Spinal cord (tissue), 10 donors: ENCODE results near the gene HIBCH. TPM values are rescaled to one million over a fixed set of nuclear protein-coding genes. Genes with fewer than 3 reads are reported as not detected.
"Not testable (repeated sequence)": the region's sequence is repeated elsewhere in the genome, so short reads cannot be mapped to it uniquely, and the experiment has no call there.

ENCODE experiments used
- DNase-seq, 6 donors: peaks; one replicate each; pipeline versions ENCODE4 v3.0.0 to v3.0.0-alpha.2; 2013 to 2015; ENCODE audit warnings: low spot score in 6 of 6, low read depth in 4 of 6
- H3K27ac ChIP-seq: one replicate; pipeline ENCODE4 v1.5.1; 2013; ENCODE audit warnings: low read depth, low read length, control low read depth
- H3K27me3 ChIP-seq: one replicate; pipeline ENCODE4 v1.6.1; 2013; ENCODE audit warnings: low read length; ENCODE audit not compliant: control insufficient read depth, insufficient read depth
- H3K36me3 ChIP-seq: one replicate; pipeline ENCODE4 v1.6.1; 2013; ENCODE audit warnings: low read length; ENCODE audit not compliant: control insufficient read depth, insufficient read depth
- H3K4me1 ChIP-seq: one replicate; pipeline ENCODE4 v1.6.1; 2013; ENCODE audit warnings: low read length; ENCODE audit not compliant: control insufficient read depth, insufficient read depth
- H3K4me3 ChIP-seq: one replicate; pipeline ENCODE4 v1.5.1; 2013; ENCODE audit warnings: low read depth, low read length, control low read depth
- H3K9me3 ChIP-seq: one replicate; pipeline ENCODE4 v1.6.1; 2013; ENCODE audit warnings: low read length; ENCODE audit not compliant: control insufficient read depth, insufficient read depth
- WGBS: methylation state at CpG from one replicate; pipeline ENCODE4 v1.1.5; 2013; ENCODE audit warnings: missing lambda C conversion rate; ENCODE audit not compliant: insufficient coverage; 5-methylcytosine and 5-hydroxymethylcytosine counted together
- polyA plus RNA-seq, 2 donors: library from polyadenylated mRNA; unstranded; fragments of 120-200 nt; gene quantifications; one replicate each; pipeline ENCODE4 v1.2.1, GENCODE V29; 2013; ENCODE audit not compliant: insufficient read length in 2 of 2
- total RNA-seq, 2 donors: library from RNA; depleted of rRNA in 1 of 2; stranded (reverse); fragments of 120-200 nt in 1 of 2; fragments of >200 nt in 1 of 2; gene quantifications; one replicate each; pipeline versions ENCODE4 v1.2.3 to v1.2.4, GENCODE V29; 2013 to 2014
- donor health status: healthy.

Gene HIBCH
- total and polyA plus RNA-seq, 4 donors, result 39.5 to 56.0 (median 48.8) TPM

DNA sequence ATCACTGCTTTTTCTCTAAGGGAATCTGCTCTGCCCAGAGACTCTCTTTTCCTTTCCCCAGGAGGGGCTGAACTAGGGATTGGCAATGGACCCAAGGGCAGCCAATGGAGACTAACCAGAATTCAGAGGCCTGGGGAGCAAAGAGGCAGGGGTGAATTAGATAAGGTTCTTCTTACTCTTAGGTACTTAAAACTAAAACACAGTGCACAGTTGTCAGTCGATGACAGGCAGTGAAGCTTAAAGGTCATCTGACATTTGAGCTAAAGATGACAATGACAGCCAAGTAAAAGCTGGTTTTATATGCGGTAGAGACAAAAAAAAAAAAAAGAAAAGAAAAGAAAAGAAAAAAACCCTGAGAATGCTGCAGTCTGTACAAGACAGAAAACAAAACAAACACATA is 57.8 kb downstream of the HIBCH start:
- Histone ChIP-seq H3K27ac (no peak overlapping the region), H3K36me3 (peaks cover 3% of the 10 kb centered on the region), H3K4me1 (no peaks in the 10 kb centered on the region), H3K27me3 (no peaks in the 10 kb centered on the region), H3K4me3 (no peak overlapping the region), H3K9me3 (peaks cover 2% of the 10 kb centered on the region)
- no peak for DNase-seq
- no CpG with 5 or more reads among the region's 2 CpGs for WGBS

DNA sequence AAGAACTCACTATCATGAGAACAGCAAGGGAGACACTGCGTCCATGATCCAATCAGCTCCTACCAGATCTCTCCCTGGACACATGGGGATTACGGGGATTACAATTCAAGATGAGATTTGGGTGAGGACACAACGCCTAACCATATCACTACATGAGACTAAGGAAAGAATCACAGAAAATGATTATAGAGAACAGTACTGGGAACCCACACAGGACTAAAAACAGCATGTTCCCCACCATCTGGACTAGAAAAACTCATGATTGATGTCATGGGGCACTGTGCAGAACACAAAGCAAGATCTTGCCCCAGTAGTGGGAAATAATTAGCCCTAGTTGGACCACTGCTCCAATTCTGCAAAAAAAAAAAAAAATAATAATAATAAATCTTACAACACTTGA is 63.5 kb downstream of the HIBCH start:
- no peaks in the 10 kb centered on the region for H3K36me3 ChIP-seq
- H3K27me3 ChIP-seq, result no peaks in the 10 kb centered on the region
- H3K27ac ChIP-seq, result no peak overlapping the region
- WGBS, result no CpG with 5 or more reads among the region's 3 CpGs
- H3K4me1 ChIP-seq, result no peaks in the 10 kb centered on the region
- no peak overlapping the region for H3K4me3 ChIP-seq
- DNase-seq, result no peak
- H3K9me3 ChIP-seq, result peaks cover 2% of the 10 kb centered on the region

DNA sequence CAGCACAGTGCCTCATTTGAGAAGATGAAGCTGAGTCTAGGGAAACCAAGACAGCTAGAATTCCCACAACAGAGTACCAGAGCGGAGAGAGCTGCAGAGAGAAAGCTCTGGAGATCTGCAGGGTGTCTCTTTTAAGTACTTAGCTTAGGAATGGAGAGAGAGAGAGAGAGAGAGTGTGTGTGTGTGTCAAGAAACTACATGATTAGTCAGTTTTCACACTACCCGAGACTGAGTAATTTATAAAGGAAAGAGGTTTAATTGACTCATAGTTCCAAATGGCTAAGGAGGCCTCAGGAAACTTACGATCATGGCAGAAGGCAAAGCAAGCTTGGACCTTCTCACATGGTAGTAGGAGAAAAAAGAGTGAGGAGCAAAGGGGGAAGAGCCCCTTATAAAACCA is 64.0 kb downstream of the HIBCH start:
- WGBS, result no CpG with 5 or more reads among the region's 3 CpGs
- no peaks in the 10 kb centered on the region for H3K4me1 ChIP-seq
- H3K9me3 ChIP-seq, result peaks cover 2% of the 10 kb centered on the region

DNA sequence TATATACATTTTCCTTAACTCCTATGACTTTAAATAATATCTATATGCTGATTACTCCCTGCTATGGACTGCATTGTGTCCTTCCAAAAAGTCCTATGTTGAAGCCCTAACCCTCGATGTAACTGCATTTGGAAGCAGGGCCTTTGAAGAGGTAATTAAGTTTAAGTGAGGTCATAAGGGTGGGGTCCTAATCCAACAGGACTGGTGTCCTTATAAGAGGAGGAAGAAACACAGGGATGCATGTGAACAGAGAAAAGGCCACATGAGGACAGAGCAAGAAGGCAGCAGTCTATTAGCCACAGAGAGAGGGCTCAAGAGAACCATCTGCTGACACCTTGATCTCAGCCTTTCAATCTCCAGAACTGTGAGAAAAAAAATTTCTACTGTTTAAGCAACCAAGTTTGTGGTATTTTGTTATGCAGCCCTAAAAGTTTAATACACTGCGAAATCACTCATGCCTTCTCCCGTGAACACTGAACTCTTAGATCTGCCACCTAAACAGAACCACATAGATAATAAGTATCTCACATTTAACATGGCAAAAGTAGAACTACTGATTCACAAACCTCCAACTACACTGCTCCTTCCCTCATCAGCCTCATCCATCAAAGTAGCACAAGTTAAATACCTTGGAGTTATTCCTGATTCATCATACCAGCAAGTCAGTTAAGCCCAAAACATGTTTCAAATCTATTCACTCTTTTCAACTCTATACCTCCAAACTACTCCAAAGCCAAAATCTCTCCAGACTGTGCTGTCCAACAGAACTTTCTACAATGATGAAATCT is 65.4 kb downstream of the HIBCH start:
- H3K36me3 ChIP-seq, result no peaks in the 10 kb centered on the region
- H3K27ac ChIP-seq, result no peak overlapping the region
- 100% methylated on average over 3 of the region's 3 CpGs for WGBS
- no peaks in the 10 kb centered on the region for H3K4me1 ChIP-seq
- H3K27me3 ChIP-seq, result no peaks in the 10 kb centered on the region
- no peak for DNase-seq
- H3K4me3 ChIP-seq, result no peak overlapping the region
- peaks cover 2% of the 10 kb centered on the region for H3K9me3 ChIP-seq

More for the DNA sequence above, 64.0 kb downstream of the HIBCH start:
- Histone ChIP-seq H3K27me3 (no peaks in the 10 kb centered on the region), H3K4me3 (no peak overlapping the region), H3K27ac (no peak overlapping the region), H3K36me3 (no peaks in the 10 kb centered on the region)
- no peak for DNase-seq

DNA sequence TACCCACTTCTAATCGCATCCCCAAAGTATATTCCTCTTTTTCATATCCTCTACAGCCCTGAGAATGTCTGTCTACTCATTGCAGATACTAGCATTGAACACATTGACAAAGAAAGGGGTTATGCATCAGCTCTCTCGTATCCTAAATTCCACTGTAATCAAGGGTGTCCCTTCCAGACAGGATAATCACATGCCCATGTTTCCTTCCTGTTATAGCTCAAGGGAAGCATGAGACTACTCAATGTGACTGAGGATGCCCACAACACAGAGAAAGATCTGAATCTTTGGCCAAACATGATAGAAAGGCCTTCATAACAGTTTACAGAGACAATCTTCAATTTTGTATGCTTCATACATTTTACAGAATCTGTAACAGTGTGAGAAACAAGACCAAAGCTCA is 69.2 kb downstream of the HIBCH start:
- Histone ChIP-seq H3K27ac (no peak overlapping the region), H3K4me3 (no peak overlapping the region), H3K27me3 (no peaks in the 10 kb centered on the region), H3K36me3 (peaks cover 4% of the 10 kb centered on the region), H3K9me3 (no peaks in the 10 kb centered on the region), H3K4me1 (no peaks in the 10 kb centered on the region)
- no peak for DNase-seq
- 80% methylated on average over 1 of the region's 2 CpGs for WGBS

DNA sequence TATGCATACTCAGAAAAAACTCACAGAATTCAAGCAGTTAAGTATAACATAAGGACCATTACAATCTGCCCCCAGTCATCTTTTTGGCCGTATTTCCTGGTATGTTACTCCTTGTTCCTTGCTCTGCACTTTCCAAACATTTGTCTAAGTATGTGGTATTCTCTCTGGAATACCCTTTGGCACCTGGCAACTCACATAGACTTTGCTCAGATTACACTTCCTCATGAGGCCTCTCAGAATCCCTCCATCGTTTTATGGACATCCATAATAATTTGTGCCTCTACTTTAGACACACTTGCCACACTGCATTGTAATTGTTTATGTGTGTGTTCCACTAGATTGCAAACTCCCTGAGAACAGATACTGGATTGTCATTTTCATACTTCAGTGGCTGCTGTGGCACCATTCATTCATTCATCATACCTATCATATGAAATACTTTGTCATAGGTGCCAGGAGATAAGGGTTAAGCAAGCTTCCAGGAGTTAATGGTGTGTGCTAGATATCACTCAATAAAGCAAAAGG is 84.0 kb downstream of the HIBCH start:
- Histone ChIP-seq H3K36me3 (no peaks in the 10 kb centered on the region), H3K9me3 (no peaks in the 10 kb centered on the region), H3K27me3 (no peaks in the 10 kb centered on the region), H3K27ac (no peak overlapping the region), H3K4me3 (no peak overlapping the region), H3K4me1 (no peaks in the 10 kb centered on the region)
- DNase-seq, result no peak
- no CpG with 5 or more reads among the region's 2 CpGs for WGBS

DNA sequence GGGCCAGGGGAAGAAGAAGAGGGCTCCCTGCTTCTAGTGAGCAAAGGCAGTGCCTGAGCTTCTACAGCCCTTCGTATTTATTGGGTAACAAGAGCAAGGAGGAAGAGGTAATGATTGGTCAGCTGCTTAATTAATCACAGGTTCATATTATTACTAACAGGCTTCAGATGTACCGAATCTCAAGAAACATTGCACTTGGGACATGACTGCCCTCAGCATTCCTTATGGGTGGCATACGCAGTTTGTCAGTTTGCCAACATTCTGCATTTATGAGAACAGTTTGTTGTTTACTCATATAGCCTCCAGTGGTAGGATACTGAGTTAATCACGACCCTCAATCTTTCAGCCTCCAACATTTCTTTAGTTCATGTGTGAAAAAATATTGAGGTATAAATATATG is 84.5 kb downstream of the HIBCH start:
- H3K36me3 ChIP-seq, result no peaks in the 10 kb centered on the region
- H3K27ac ChIP-seq, result no peak overlapping the region
- no peaks in the 10 kb centered on the region for H3K4me1 ChIP-seq
- H3K4me3 ChIP-seq, result no peak overlapping the region
- H3K9me3 ChIP-seq, result no peaks in the 10 kb centered on the region
- no peak for DNase-seq
- no peaks in the 10 kb centered on the region for H3K27me3 ChIP-seq
- WGBS, result no CpG with 5 or more reads among the region's 4 CpGs

DNA sequence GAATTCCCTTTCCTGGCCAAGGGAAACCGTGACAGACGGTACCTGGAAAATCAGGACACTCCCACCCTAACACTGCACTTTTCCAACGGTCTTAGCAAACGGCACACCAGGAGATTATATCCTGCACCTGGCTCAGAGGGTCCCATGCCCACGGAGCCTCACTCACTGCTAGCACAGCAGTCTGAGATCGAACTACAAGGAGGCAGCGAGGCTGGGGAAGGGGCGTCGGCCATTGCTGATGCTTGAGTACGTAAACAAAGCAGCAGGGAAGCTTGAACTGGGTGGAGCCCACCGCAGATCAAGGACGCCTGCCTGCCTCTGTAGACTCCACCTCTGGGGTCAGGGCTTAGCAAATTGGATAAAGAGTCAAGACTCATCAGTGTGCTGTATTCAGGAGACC is 95.6 kb downstream of the HIBCH start:
- 98% methylated on average over 12 of the region's 12 CpGs for WGBS
- not testable (repeated sequence) for DNase-seq

DNA sequence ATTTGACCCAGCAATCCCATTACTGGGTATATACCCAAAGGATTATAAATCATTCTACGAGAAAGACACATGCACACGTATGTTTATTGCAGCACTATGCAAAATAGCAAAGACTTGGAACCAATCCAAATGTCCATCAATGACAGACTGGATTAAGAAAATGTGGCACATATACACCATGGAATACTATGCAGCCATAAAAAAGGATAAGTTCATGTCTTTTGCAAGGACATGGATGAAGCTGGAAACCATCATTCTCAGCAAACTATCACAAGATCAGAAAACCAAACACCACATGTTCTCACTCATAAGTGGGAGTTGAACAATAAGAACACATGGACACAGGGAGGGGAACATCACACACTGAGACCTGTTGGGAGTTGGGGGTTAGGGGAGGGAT is 96.9 kb downstream of the HIBCH start:
- H3K4me3 ChIP-seq, H3K27ac ChIP-seq, H3K36me3 ChIP-seq, H3K9me3 ChIP-seq, H3K27me3 ChIP-seq, H3K4me1 ChIP-seq, DNase-seq: not testable (repeated sequence)
- WGBS, result no CpG with 5 or more reads among the region's 2 CpGs

More for the DNA sequence above, 95.6 kb downstream of the HIBCH start:
- not testable (repeated sequence) for H3K36me3 ChIP-seq, H3K4me3 ChIP-seq, H3K9me3 ChIP-seq, H3K27me3 ChIP-seq, H3K27ac ChIP-seq, H3K4me1 ChIP-seq

DNA sequence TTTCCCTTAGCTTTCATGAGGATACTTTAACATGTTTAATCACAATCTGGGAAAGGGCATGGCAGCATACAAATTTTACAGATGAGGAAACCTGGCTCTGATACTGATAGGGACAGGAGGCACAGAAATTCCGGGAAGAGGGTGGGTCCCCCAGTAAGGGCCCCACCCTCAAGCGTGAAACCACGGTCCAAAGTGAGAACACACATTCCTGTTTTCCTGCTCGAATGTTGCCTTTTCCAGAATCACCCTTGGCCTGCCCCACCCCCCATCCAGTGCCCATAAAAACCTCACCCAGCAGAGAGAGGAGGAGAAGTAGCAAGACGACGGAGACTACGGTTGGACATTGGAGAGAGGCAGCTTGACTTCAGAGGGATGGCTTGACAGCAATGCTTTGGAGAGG is 98.2 kb downstream of the HIBCH start:
- Histone ChIP-seq H3K9me3 (no peaks in the 10 kb centered on the region), H3K36me3 (peaks cover 10% of the 10 kb centered on the region), H3K27me3 (no peaks in the 10 kb centered on the region), H3K4me3 (no peak overlapping the region), H3K4me1 (peaks cover 8% of the 10 kb centered on the region), H3K27ac (no peak overlapping the region)
- WGBS, result 89% methylated on average over 3 of the region's 7 CpGs
- no peak for DNase-seq
